Measurements from ENCODE around the gene ADIPOR1. TPM values are rescaled to one million over a fixed set of nuclear protein-coding genes. Genes with fewer than 3 reads are reported as not detected.

The ADIPOR1 gene
- total RNA-seq, 1 experiment from 2014 or later = 79.1 TPM

DNA sequence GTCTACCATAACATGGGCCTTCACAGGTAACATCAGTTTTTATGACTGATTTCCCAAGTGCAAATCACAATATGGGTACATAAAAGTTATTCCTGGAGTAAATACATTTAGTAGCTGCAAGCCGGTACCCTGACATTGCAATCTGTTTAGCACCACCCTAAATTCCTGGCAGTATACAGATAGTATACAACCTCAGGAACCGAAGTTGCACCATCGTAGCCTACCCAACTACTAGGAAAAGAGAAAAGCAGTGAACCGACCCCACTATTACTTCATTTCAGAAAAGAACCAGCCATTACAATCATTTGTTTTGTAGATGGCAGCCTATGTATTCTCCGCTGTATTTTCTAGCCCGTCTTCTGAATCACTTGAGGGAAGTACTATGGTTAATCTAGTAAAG lies 1.1 kb downstream of the ADIPOR1 start:
- DNase-seq (ENCODE audit: low spot score) = no peak
- BruUV-seq (replicated peaks) = TSS peak; percentile 48
- ChIA-PET CTCF (no interaction called here), POLR2A (ENCODE audit: low non-redundant PET) (no interaction called here)
- H3K4me3 ChIP-seq (ENCODE audit: low read depth, low read length, poor library complexity, severe bottlenecking) = peak overlapping the region; percentile 99
- H3K27me3 ChIP-seq (replicated peaks; ENCODE audit: insufficient read depth, low read depth, low read length, poor library complexity) = no peaks in the 10 kb centered on the region
- no peaks in the 10 kb centered on the region for H3K9me3 ChIP-seq (ENCODE audit: low read depth, low read length, poor library complexity, severe bottlenecking)
- peaks cover 13% of the 10 kb centered on the region for H3K4me1 ChIP-seq (ENCODE audit: insufficient read depth, low read length, poor library complexity, severe bottlenecking)
- TF ChIP-seq, protein P1, sequence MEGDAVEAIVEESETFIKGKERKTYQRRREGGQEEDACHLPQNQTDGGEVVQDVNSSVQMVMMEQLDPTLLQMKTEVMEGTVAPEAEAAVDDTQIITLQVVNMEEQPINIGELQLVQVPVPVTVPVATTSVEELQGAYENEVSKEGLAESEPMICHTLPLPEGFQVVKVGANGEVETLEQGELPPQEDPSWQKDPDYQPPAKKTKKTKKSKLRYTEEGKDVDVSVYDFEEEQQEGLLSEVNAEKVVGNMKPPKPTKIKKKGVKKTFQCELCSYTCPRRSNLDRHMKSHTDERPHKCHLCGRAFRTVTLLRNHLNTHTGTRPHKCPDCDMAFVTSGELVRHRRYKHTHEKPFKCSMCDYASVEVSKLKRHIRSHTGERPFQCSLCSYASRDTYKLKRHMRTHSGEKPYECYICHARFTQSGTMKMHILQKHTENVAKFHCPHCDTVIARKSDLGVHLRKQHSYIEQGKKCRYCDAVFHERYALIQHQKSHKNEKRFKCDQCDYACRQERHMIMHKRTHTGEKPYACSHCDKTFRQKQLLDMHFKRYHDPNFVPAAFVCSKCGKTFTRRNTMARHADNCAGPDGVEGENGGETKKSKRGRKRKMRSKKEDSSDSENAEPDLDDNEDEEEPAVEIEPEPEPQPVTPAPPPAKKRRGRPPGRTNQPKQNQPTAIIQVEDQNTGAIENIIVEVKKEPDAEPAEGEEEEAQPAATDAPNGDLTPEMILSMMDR (conservative IDR thresholded peaks at IDR 0.05; ENCODE audit: low read depth, low read length) = no peak
- no peak for TF ChIP-seq EZH2 (IDR thresholded peaks at IDR 0.05; ENCODE audit: borderline replicate concordance, low read depth, low read length, poor library complexity, severe bottlenecking)
- H3K27ac ChIP-seq (ENCODE audit: low read depth, low read length, poor library complexity, severe bottlenecking) = no peak overlapping the region
- H3K36me3 ChIP-seq (ENCODE audit: insufficient read depth, low read length, poor library complexity, severe bottlenecking) = no peaks in the 10 kb centered on the region
- intact Hi-C loops (cut with micrococcal nuclease; ENCODE audit: unreplicated experiment) = no loop called here

DNA sequence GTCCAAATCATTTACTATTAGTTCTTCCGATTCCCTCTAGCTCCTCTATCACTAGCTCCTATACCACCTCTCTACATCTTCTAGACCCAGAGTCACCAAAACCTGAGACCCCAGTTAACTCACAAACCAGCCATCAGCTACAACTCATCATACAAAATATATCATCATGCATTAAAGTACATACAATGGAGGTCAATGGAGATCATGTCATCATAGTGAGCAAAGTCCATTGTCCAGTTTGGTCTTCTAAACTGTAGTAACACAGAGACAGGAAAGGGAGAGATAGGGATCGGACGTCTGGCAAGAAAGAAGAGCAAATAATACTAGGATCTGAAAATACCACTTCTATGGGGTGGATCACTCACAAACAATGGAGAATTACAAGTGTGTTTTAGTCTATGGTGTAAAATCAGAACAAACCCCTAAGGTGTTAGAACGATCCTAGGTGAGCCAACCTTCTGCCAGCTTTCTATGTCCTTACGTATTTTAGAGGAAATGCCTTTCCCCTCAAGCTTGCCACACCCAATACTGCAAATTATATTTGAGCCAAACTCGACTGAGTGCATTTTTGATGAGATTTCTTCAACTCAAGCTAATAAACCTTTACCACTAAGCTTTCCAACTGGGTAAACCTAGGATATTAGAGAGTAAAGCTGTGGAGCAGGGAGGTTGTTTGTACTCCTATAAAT lies 3.9 kb downstream of the ADIPOR1 start:
- Histone ChIP-seq H3K4me3 (ENCODE audit: low read depth, low read length, poor library complexity, severe bottlenecking) (no peak overlapping the region), H3K9me3 (ENCODE audit: low read depth, low read length, poor library complexity, severe bottlenecking) (no peaks in the 10 kb centered on the region), H3K27ac (ENCODE audit: low read depth, low read length, poor library complexity, severe bottlenecking) (no peak overlapping the region), H3K27me3 (replicated peaks; ENCODE audit: insufficient read depth, low read depth, low read length, poor library complexity) (no peaks in the 10 kb centered on the region), H3K36me3 (ENCODE audit: insufficient read depth, low read length, poor library complexity, severe bottlenecking) (peaks cover 16% of the 10 kb centered on the region), H3K4me1 (ENCODE audit: insufficient read depth, low read length, poor library complexity, severe bottlenecking) (peaks cover 13% of the 10 kb centered on the region)
- no peak for TF ChIP-seq EZH2 (IDR thresholded peaks at IDR 0.05; ENCODE audit: borderline replicate concordance, low read depth, low read length, poor library complexity, severe bottlenecking)
- TF ChIP-seq, protein P1 (conservative IDR thresholded peaks at IDR 0.05; ENCODE audit: low read depth, low read length) = no peak
- intact Hi-C loops (cut with micrococcal nuclease; ENCODE audit: unreplicated experiment) = no loop called here
- BruUV-seq (replicated peaks) = no TSS peak
- no peak for DNase-seq (ENCODE audit: low spot score)
- CTCF ChIA-PET = no interaction called here
- POLR2A ChIA-PET (ENCODE audit: low non-redundant PET) = interaction anchor here (0.7 kb wide), 1 partner anchor 10 kb away, joined by 4 read pairs; no protein-coding TSS in a partner anchor

DNA sequence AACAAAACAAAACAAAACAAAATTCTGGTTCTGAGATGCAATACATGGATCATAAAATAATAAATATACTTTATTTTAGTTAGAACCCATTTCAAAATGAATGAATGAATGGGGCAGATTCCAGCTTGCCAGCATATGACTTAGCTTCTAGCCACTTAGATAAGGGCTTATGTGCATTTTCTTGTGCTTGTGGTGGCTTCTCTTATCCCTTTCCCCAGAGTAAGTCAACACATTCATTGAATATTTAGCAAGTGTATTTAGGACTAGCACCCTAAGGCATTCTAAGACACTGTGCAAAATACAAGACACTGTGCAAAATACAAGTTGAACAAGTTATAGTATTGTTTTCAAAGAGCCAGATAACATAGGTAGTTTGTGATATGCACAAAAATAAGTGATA lies 4.7 kb downstream of the ADIPOR1 start:
- POLR2A ChIA-PET (ENCODE audit: low non-redundant PET) = no interaction called here
- Histone ChIP-seq H3K27me3 (replicated peaks; ENCODE audit: insufficient read depth, low read depth, low read length, poor library complexity) (no peaks in the 10 kb centered on the region), H3K9me3 (ENCODE audit: low read depth, low read length, poor library complexity, severe bottlenecking) (no peaks in the 10 kb centered on the region), H3K4me3 (ENCODE audit: low read depth, low read length, poor library complexity, severe bottlenecking) (no peak overlapping the region), H3K4me1 (ENCODE audit: insufficient read depth, low read length, poor library complexity, severe bottlenecking) (peaks cover 6% of the 10 kb centered on the region), H3K27ac (ENCODE audit: low read depth, low read length, poor library complexity, severe bottlenecking) (no peak overlapping the region), H3K36me3 (ENCODE audit: insufficient read depth, low read length, poor library complexity, severe bottlenecking) (peaks cover 22% of the 10 kb centered on the region)
- no TSS peak for BruUV-seq (replicated peaks)
- intact Hi-C loops (cut with micrococcal nuclease; ENCODE audit: unreplicated experiment) = no loop called here
- DNase-seq (ENCODE audit: low spot score) = no peak
- TF ChIP-seq, protein P1 (conservative IDR thresholded peaks at IDR 0.05; ENCODE audit: low read depth, low read length) = no peak
- CTCF ChIA-PET = no interaction called here
